Measurements from ENCODE around the gene ADAMTSL1.
A peak's percentile ranks its signal among the peaks of the same experiment; 100 is the strongest.

ADAMTSL1 gene

DNA sequence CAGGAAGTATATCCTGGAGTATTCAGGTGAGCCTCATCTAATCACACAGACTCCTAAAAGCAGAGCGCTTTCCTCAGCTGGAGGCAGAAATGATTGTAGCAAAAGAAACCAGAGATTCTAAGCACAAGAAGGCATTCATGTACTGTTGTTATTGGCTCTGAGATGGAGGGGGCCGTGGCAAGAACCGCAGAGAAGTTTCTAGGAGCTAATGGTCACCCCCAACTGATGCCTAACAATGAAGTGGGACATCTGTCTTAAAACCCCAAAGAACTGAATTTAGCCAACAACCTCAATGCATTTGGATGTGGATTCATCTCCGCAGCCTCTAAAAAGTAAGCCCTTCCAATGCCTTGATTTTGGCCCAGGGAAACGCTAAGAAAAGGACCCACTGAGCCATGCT is 76.3 kb downstream of the ADAMTSL1 start:
- no peak for DNase-seq (ENCODE audit: low spot score)

DNA sequence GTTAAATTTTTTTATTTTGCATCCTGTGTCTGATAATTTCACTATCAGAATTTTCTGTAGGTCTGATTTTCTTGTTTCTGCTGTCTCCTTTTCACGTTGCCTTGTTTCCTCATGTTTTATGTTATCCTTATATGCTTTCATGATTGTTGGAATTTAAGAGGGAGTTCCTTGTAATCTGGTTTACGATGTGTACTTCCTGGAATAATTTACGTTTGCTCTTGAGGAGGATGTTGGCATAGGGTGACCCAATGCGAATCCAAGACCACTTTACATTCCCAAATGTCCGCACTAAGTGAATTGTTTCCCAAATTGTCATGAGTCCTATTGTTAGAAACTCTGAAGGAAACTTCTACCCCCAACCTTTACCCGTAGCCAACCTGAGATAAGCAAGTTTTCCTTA is 80.3 kb downstream of the ADAMTSL1 start:
- no peak for DNase-seq (ENCODE audit: low spot score)

- no peak for DNase-seq (ENCODE audit: low spot score)
Observed at GRCh38 chr9:18555105-18555883, 81.3 kb downstream of the ADAMTSL1 start.

- no peak for DNase-seq (ENCODE audit: low spot score)
Observed at GRCh38 chr9:18564018-18564880, 90.3 kb downstream of the ADAMTSL1 start.

GRCh38 chr9:18566121-18566520 is 92.2 kb downstream of the ADAMTSL1 start:
- no peak for DNase-seq (ENCODE audit: low spot score)

DNA sequence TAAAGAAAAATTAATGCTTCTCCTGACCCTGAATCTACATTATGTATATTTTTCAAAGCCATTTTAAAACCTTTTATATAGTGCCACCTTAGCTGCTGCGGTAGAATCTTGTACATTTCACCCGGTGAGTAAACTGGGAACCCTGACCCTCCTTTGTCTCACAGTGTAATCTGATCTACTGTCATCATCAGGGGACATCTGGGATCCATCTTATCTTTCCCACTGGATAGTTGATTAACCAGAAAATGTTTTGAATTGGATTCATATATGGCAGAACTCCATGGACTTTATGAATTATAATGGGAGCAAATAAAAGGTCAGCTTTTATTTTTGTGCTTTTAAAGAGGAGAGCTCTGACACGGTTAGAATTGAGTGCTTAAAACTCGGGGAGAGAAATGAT is 95.0 kb downstream of the ADAMTSL1 start:
- DNase-seq (ENCODE audit: low spot score), result no peak

DNA sequence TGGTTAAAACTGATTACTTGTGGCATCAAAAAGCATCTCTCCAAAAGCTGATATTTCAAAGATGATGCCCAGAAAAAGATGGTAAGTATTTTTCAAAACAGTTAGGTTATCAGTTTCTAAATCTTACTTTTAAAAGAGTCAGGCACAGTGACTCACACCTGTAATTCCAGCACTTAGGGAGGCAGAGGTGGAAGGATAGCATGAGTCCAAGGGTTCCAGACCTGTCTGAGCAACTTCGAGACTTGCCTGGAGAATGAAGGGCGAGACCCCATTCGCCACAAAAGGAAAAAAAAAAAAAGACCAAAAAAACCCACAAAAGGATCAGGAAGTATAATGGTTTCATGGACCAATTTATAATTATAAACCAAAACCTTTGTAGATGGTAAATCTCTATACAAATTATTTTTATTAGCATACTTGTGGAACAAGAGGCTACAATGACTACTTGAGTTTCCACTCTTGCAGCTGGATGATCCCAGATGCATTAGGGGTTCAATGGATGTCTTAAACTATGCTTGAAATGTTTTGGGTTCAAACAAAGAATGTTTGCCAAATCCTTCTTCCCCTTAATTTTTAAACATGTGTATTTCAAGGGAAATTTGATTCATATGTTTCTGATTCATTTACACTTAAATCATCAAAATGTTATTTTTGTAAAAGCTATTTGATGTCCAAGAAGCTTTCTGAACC is 96.1 kb downstream of the ADAMTSL1 start:
- no peak for DNase-seq (ENCODE audit: low spot score)

GRCh38 chr9:18573021-18573556 is 99.1 kb downstream of the ADAMTSL1 start:
- DNase-seq (ENCODE audit: low spot score), result no peak

GRCh38 chr9:18575686-18576085 is 101.7 kb downstream of the ADAMTSL1 start:
- DNase-seq (ENCODE audit: low spot score), result no peak

DNA sequence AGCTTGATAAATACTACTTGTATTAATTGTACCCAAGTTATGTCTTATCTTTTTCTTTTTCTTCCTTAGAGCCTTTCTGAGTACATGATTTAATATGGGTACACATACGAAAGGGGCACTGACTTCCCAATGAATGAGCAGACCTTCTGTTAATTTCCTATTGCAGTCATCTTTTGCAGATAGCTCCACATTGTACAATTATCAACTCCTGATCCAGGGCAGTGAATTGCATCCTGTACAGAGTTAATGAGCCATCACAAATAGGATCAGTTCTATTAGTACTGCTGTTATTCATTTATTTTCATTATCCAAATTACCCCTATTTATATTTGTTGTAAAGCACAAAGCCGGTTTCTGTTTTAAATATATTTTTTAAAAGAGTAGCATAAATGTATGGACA is 105.6 kb downstream of the ADAMTSL1 start:
- DNase-seq (ENCODE audit: low spot score), result no peak

DNA sequence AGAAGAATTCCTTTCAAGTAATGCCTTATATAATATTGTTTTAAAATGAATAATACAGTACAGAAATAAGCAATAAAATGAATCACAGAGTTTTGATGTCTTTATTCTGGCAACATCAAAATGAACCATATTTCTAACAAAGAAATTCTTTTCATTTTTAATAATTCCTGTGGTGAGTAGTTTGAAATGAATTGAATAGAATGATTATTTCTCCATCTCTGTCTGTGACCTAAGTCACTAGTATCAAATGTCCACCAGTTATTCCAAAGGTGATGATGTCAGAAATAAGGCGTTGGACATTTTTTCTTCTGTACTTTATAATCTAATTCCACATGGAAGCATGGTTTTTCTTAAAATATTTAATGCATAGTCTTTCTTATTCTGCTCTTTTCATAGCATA is 106.2 kb downstream of the ADAMTSL1 start:
- no peak for DNase-seq (ENCODE audit: low spot score)

GRCh38 chr9:18585996-18586395 is 112.0 kb downstream of the ADAMTSL1 start:
- no peak for DNase-seq (ENCODE audit: low spot score)

GRCh38 chr9:18588002-18588401 is 114.0 kb downstream of the ADAMTSL1 start:
- no peak for DNase-seq (ENCODE audit: low spot score)

DNA sequence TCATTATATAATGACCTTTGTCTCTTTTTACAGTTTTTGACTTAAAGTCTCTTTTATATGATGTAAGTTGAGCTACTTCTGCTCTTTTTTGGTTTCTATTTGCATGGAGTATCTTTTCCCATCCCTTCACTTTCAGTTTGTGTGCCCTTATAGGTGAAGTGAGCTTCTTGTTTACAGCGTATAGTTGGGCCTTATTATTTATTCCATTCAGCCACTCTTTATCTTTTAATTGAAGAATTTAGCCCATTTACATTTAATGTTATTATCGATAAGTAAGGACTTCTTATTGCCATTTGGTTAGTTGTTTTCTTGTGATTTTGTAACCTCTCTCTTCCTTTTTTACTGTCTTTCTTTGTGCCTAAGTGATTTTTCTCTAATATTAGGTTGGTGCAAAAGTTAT is 117.3 kb downstream of the ADAMTSL1 start:
- DNase-seq (ENCODE audit: low spot score), result no peak

DNA sequence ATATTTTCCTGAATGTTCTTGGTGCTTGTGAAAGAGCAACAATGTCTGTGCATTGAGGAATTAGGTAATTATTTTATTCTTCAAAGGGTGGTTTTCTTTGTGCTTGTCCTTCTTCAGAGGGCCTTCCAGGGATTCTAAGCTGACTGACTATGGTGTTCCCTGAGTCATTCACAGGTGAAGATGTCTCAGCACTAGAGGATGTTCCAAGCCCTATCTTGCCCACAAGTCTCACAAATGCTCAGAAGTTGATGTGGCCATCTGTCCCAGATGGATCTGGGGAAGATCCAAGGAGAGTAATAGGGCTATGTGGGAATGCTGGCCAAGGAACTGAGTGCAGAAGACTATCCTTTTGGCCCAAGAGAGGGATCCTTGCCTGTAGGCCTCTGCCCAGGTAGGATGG is 120.9 kb downstream of the ADAMTSL1 start:
- no peak for DNase-seq (ENCODE audit: low spot score)

GRCh38 chr9:18595597-18595996 is 121.6 kb downstream of the ADAMTSL1 start:
- peak; percentile 61 for DNase-seq (ENCODE audit: low spot score)

- no peak for DNase-seq (ENCODE audit: low spot score)
Observed at GRCh38 chr9:18596920-18597319, 123.0 kb downstream of the ADAMTSL1 start.

GRCh38 chr9:18598969-18599368 is 125.0 kb downstream of the ADAMTSL1 start:
- no peak for DNase-seq (ENCODE audit: low spot score)

DNA sequence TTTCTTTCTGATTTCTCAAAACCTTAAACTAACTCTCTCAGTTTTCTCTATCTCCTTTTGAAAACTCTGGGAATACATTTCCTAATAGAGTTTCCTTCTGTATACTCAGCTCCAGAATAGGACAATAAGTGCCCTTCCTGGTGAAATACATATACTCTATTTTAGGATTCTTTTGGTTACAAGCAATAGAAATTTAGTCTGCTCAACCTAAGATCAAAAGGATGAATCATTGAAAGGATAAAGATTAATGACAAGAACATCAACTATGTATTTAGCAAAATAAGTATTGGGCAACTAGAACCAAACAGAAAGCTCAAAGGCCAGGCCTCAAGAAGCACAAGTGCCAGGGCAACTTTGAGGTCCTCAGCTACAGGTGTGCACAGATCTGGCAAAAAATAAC is 127.1 kb downstream of the ADAMTSL1 start:
- no peak for DNase-seq (ENCODE audit: low spot score)

GRCh38 chr9:18601956-18602355 is 128.0 kb downstream of the ADAMTSL1 start:
- no peak for DNase-seq (ENCODE audit: low spot score)

DNA sequence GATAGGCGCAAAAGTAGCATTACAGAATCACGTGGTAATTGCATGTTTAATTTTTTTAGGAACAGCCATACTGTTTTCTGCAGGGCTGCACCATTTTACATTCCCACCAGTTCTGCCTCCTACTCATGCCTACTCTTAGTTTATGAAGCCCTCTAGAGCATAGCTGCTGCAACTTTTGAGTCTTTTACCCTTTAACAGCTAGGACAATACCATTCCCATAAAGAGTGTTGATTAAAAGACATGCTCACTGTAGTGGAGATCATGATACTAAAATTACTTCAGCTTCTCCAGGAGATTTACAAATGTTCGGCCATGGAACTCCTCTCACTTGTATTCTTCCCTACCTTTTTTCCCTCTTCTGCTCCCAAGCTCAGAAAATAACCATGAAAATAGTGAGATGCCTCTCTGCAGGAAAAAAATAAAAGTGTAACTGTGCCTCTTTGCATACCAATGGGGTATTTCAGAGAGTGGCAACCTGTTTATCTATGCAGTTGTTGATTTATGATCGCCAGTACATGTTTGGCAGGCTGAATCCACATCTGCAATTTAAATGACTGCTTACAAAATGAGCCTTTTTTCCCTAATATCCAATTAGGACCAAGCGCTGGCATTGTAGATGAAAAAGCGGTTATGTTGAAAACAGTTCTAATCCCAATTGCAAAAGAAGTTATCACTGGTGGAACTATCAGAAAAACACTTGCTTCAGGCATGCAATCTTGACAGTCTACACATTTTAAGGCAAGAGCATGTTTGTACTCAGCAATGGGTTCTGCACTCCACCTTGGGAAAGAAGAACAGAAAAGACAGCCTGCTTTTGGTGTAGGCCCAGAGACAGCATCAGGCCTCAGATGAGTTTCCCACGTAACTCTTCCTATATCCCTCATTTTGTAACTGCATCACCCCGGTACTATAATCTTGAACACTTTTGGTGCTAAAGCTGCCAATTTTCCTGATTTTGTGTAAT is 131.1 kb downstream of the ADAMTSL1 start:
- DNase-seq (ENCODE audit: low spot score), result peak; percentile 45
